Measurements from ENCODE around the gene KIAA1614.

KIAA1614 gene

DNA sequence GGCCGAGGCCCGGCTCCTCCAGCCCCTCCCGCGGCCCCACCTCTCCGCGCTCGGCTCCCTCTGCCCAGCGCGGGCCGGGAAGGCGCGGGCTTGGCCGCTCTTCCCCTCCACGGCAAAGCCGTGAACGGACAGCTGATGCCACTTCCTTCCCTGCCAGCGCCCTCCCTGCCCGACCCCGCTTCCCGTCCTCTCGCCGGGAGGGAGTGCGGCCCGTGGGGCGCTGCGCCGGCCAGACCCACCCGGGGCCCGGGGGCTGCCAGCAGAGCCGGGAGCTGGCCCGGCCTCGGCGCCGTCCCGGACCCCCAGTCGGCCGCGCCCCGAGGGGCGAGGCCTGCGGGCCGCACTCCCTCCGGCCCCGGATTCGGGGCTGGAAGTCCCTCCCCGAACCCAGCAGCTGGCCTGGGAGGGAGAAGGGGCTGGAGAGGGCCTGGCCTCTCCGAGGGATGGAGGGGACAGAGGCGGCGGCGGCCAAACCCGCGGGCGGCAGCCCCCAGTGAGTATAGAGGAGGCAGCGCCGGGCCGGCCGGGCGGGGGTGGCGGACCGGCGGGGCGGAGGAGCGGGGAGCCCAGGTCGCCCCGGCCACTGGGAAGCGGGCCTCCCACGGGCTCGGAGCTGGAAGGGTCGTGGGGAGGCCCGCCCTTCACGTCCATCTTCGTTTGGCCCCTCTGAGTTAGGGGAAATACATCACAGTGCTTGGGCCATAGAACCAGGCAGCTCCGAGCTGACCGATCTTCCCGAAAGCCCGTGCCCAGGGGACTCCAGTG is at the start of gene KIAA1614:
Gene KIAA1614, plus strand, starts transcription at position 97 of the 765 bp plus-strand sequence. Its CDS starts 347 bp downstream, at position 444.
- FAIRE-seq = no peak

DNA sequence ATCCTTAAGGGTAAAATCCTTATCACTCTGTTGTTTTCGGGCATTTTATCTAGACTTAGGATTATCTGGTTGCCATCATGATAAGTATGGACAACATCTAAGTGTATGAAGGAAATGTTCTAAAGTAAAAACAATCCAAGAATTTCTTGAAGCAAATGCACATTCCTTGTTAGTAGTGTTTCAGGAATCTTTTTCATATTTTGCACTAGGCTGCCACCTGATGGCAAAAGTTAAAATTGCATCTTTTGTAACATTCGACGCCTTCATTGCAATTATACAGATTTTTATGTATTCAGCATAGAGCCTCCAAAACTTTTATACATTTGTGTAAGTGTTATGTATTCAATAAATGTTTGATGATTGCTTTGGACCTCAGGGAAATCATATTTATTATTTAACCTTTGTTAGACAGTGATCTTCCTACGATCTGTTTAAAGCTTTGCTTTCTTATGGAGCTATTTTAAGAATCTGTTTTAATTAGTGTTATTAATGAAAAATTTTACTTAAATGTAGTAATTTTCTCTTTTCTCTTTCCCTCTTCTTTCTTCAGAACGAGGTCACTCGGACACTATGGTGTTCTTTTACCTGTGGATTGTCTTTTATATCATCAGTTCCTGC is 49.4 kb upstream of the KIAA1614 start:
- FAIRE-seq = peak; percentile 90

DNA sequence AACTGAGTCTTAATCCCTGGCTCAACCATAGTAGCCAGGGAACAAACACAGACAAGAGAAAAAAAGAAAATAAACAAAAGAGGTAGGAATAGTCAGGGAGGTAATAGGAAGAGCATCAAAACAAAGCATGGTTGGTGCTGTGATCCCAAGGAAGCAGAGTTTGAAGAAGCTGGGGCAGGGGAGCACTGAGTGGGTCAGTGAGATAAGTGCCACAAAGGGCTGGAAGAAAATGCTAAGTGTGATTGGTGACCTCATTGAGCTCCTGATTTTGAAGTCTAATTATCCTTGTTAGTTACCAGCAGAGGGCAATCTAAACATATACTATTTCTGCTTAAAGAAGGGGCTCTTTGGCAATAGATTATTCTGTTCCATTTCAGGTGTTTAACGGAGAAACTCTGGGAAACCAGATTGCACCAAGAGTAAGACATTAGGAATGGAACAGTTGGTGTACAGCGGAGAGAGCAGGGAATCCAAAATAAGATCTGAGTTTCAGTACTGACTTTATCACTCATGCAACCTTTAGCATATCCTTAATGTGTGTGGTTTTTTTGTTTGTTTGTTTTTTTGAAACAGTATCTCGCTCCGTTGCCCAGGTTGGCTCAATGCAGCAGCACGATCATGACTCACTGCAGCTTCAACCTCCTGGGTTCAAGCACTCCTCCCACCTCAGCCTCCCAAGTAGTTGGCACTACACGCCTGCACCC is 30.7 kb upstream of the KIAA1614 start:
- FAIRE-seq = no peak

- no peak for FAIRE-seq
Measured at GRCh38 chr1:180884588-180885300, 28.0 kb upstream of the KIAA1614 start.

- FAIRE-seq = no peak
Measured at GRCh38 chr1:180886338-180886737, 26.4 kb upstream of the KIAA1614 start.

DNA sequence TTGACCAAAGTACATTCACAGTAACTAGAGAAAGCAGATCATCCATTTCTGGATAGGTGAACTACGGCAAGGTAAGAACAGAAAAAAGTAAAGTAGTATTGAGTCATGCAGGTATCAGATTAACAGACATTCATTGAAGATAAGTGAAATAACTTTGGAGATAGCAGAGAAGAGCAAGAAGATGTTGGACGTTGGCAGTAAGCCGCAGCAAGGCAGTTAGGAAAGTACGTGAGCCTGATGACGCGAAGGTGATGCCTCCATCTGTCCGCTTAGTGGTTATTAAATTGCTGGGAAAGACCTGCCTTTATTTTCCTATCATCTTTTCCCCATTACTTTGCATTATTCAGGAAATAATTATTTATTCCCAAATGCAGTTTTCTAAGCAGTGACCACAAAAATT is 24.9 kb upstream of the KIAA1614 start:
- no peak for FAIRE-seq

DNA sequence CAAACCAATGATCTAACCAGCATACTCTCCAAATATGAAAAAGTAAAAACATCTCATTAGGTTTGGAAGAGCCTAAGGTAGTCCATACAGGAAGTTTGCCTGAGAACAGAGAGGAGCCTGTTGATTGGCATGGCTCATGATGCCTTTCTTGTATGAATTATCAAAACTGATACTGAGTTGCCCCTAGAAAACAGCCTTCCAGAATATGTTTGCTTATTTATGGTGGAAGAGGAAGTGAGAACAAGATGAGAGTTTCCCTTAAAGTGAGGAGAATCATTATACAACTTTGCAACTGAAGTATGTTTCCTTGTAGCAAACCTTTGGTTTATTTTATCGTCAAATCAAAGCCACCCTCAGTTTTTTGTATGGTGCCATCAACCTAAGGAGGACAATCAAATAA is 23.8 kb upstream of the KIAA1614 start:
- no peak for FAIRE-seq

- FAIRE-seq = no peak
Measured at GRCh38 chr1:180889325-180889724, 23.4 kb upstream of the KIAA1614 start.

DNA sequence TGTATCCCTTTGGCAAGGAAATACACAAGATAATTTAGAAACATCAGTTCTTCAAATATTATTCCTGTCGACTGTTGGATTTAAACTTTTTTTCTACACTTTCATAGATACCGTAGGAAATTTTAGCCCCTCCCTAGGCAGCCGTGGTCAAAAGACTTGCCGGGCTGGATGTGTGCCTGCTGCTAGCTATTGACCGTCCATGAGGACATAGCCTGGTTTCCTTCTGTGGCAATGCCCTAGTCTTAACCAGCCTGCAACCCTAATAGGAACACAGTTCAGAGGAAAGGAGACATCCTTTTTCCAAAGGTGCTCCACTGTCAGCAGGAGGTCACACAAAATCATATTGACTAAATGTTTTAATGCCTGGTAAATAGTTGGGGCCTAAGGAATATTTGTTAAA is 20.4 kb upstream of the KIAA1614 start:
- FAIRE-seq = no peak

GRCh38 chr1:180892675-180893074 is 20.0 kb upstream of the KIAA1614 start:
- FAIRE-seq = no peak

- no peak for FAIRE-seq
Measured at GRCh38 chr1:180893614-180894013, 19.1 kb upstream of the KIAA1614 start.

DNA sequence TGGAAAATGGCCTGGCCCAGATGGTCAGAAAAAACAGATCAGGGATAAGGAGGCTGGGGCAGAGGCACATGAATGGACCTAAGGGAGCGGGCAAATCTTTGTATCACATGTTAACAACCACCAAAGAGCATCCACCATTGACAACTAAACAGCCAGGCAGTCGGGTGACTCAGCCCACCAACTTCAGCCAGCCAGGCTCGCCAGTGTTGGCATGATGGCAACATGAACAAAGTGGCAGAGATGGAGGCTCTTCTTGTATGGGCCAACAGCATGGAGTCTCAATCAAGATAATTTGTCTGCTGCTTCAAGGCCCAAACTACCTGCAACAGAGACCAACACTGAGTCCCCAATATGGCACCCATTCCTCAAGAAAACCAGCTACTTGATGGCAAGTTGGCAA is 16.5 kb upstream of the KIAA1614 start:
- FAIRE-seq = no peak

GRCh38 chr1:180898441-180899219 is 14.1 kb upstream of the KIAA1614 start:
- no peak for FAIRE-seq

- FAIRE-seq = no peak
Measured at GRCh38 chr1:180899262-180899661, 13.4 kb upstream of the KIAA1614 start.

DNA sequence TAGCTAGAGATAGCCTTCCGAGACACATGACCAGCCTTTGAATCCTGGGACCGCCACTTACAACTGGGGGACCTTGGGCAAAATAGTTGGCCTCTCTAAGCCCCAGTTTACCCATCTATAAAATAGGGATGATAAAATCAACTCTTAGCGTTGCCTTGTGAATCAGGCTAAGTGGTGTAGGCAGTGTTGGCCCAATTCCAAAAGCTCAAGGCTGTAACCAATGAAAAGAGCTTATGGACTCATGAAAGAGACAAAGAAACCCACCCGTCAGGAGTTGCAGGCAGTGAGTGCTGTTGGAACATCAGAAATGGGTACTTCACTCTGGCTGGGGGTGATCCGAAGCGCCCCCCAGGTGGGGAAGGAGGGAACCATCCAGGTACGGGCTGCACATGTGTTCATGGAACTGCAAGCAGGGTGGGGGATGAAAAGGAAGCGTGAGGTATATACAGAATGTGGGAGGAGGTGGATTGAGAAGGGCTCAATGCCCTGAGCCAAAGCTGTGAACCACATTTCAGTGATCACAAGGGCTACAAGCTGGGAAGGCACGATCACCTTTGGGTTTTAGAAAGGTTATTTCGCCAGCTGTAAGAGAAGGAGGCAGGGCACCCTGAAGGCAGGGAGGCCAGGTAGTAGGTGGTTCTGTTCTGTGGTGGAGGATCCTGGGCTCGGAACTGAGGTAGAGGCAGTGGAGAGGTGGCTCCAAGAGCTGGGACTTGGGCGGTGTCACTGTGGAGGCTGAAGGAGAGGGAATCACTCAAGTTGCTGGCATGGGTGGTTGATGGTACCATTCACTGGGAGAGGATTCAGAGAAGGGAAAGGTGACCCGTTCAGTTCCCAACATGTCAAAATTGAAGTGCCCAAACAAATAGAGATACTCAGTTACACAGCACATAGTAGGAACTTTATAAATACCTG is 11.4 kb upstream of the KIAA1614 start:
- FAIRE-seq = no peak

DNA sequence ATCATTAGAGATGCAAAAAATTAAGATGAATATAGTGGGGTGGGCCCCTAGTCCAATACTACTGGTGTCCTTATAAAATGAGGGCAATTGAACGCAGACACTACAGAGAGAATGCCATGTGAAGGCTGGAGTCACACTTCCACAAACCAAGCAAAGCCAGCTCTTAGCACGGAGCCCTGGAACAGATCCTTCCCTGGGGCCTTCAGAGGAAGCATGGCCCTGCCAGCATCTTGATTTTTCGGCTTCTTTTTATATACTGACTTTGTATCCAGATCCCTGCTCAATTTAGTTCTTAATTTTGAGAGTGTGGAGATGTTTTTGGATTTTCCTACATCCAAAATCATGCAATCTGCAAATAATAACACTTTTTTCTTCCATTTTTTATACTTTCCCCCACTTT is 10.2 kb upstream of the KIAA1614 start:
- no peak for FAIRE-seq

- FAIRE-seq = no peak
Measured at GRCh38 chr1:180905927-180906326, 6.8 kb upstream of the KIAA1614 start.

- no peak for FAIRE-seq
Measured at GRCh38 chr1:180906511-180906910, 6.2 kb upstream of the KIAA1614 start.

DNA sequence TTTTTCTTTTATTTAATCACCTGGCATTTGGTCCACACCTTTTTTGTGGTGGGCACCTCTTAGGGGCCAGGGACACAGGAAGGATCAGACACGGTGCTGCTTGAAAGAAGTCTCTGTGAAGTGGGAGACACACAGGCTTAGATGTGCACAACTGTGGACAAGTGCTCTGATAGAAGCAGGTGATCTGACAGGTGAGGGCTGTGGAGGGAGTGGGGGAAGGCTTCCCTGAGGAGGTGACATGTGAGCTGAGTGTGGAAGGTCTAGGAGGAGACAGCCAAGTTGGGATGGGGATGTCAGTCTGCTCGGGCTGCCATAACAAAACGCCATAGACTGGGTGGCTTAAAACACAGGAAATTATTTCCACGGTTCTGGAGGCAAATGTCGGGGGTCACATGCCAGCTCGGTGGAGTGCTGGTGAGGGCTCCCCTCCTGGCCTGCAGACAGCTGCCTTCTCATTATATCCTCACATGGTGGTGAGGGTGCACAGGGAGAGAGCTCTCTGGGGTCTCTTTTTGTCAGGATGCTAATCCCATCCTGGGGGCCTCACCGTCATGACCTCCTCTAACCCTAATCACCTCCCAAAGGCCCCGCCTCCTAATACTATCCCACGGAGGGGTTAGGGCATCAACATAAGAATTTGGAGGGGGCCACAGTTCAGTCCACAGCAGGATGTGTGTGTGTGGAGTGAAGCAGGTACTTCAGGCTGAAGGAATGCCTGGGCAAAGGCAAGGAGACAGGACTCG is 5.2 kb upstream of the KIAA1614 start:
- no peak for FAIRE-seq

- no peak for FAIRE-seq
Measured at GRCh38 chr1:180908074-180908765, 4.5 kb upstream of the KIAA1614 start.
